Activated B cell treated with CpG ODN at 0.5 μM for 24 hours (primary cell): ENCODE data around the gene EBF3. TPM values are rescaled to one million over a fixed set of nuclear protein-coding genes. Genes with fewer than 3 reads are reported as not detected.

Source experiments
- ATAC-seq: fragments of 200-7000 bp; cut with Tn5 transposase; one replicate; pipeline ENCODE4 v1.10.0; 2021; ENCODE audit warnings: low read depth, mild to moderate bottlenecking, moderate library complexity
- CTCF ChIA-PET: fragments of 350-600 bp; sonication (Branson Sonifier 250); formaldehyde crosslinking; loops from one replicate; lab custom pipeline; 2021; ENCODE audit warnings: antibody characterized with exemption; lab: Charles Lee
- POLR2A ChIA-PET: fragments of 350-600 bp; sonication (Branson Sonifier 250); formaldehyde crosslinking; loops from one replicate; lab custom pipeline; 2021; ENCODE audit warnings: antibody characterized with exemption; lab: Charles Lee
- DNase-seq: peaks from one replicate; pipeline ENCODE4 v3.0.0; 2022
- H3K27ac Mint-ChIP-seq: one replicate; pipeline ENCODE4 v1.8.0; 2020; ENCODE audit warnings: mixed read lengths
- H3K27me3 Mint-ChIP-seq: one replicate; pipeline ENCODE4 v1.8.0; 2021; ENCODE audit warnings: mixed read lengths
- H3K36me3 Mint-ChIP-seq: one replicate; pipeline ENCODE4 v1.8.0; 2021; ENCODE audit warnings: low read depth, mixed read lengths
- H3K4me1 Mint-ChIP-seq: one replicate; pipeline ENCODE4 v1.8.0; 2021; ENCODE audit warnings: mixed read lengths
- H3K4me3 Mint-ChIP-seq: one replicate; pipeline ENCODE4 v1.8.0; 2020; ENCODE audit warnings: mild to moderate bottlenecking, mixed read lengths
- H3K9me3 Mint-ChIP-seq: one replicate; pipeline ENCODE4 v1.8.0; 2020; ENCODE audit warnings: mixed read lengths
- CTCF ChIP-seq: fragments of 200-600 bp; IDR thresholded peaks from one replicate; pipeline ENCODE4 v1.8.0; 2022; ENCODE audit warnings: antibody characterized with exemption, mild to moderate bottlenecking
- intact Hi-C: fragments of 100-400 bp; cut with micrococcal nuclease; formaldehyde crosslinking; loops from one replicate; pipeline ENCODE4 v1.15.1; 2024
- total RNA-seq: library from RNA; stranded (reverse); gene quantifications from 2 replicates; pipeline ENCODE4 v1.2.3, GENCODE V29; 2022

Gene EBF3
- total RNA-seq, 1 donor from 2014 or later: not detected

- ChIA-PET CTCF (no interaction called here), POLR2A (interaction anchor here (0.6 kb wide), 1 partner anchor 651 kb away, joined by 5 read pairs; no protein-coding TSS in a partner anchor)
- Mint-ChIP-seq H3K4me3 (no peak overlapping the region), H3K4me1 (no peaks in the 10 kb centered on the region), H3K36me3 (no peaks in the 10 kb centered on the region), H3K9me3 (no peaks in the 10 kb centered on the region), H3K27ac (no peak overlapping the region), H3K27me3 (no peaks in the 10 kb centered on the region)
- intact Hi-C loops: no loop called here
- ATAC-seq: no peak
- DNase-seq: no peak
- TF ChIP-seq CTCF: no peak
These were observed 85.2 kb downstream of the EBF3 start for GRCh38 chr10:129878835-129879234.

- POLR2A ChIA-PET: interaction anchor here (0.6 kb wide), 1 partner anchor 650 kb away, joined by 5 read pairs; no protein-coding TSS in a partner anchor
- intact Hi-C loops: no loop called here
- Mint-ChIP-seq H3K36me3 (no peaks in the 10 kb centered on the region), H3K4me1 (no peaks in the 10 kb centered on the region), H3K27ac (no peak overlapping the region), H3K4me3 (no peak overlapping the region), H3K9me3 (no peaks in the 10 kb centered on the region), H3K27me3 (no peaks in the 10 kb centered on the region)
- DNase-seq (no peak), ATAC-seq (no peak)
- CTCF ChIA-PET: no interaction called here
- TF ChIP-seq CTCF: no peak
These were observed 86.2 kb downstream of the EBF3 start for GRCh38 chr10:129877773-129878371.

GRCh38 chr10:129876838-129877237, 87.2 kb downstream of the EBF3 start:
- no peaks in the 10 kb centered on the region for H3K36me3 Mint-ChIP-seq
- no peak overlapping the region for H3K4me3 Mint-ChIP-seq
- intact Hi-C loops: no loop called here
- ChIA-PET POLR2A (no interaction called here), CTCF (no interaction called here)
- no peaks in the 10 kb centered on the region for H3K9me3 Mint-ChIP-seq
- DNase-seq: no peak
- H3K27ac Mint-ChIP-seq: no peak overlapping the region
- no peak for ATAC-seq
- TF ChIP-seq CTCF: no peak
- no peaks in the 10 kb centered on the region for H3K4me1 Mint-ChIP-seq
- H3K27me3 Mint-ChIP-seq: no peaks in the 10 kb centered on the region

- intact Hi-C loops: no loop called here
- H3K27me3 Mint-ChIP-seq: no peaks in the 10 kb centered on the region
- no peaks in the 10 kb centered on the region for H3K4me1 Mint-ChIP-seq
- ChIA-PET CTCF (no interaction called here), POLR2A (no interaction called here)
- ATAC-seq (no peak), DNase-seq (no peak)
- TF ChIP-seq CTCF: no peak
- no peaks in the 10 kb centered on the region for H3K9me3 Mint-ChIP-seq
- H3K27ac Mint-ChIP-seq: no peak overlapping the region
- H3K36me3 Mint-ChIP-seq: no peaks in the 10 kb centered on the region
- no peak overlapping the region for H3K4me3 Mint-ChIP-seq
These were observed 87.9 kb downstream of the EBF3 start for GRCh38 chr10:129875993-129876726.

- Mint-ChIP-seq H3K4me1 (no peaks in the 10 kb centered on the region), H3K27ac (no peak overlapping the region), H3K9me3 (no peaks in the 10 kb centered on the region), H3K27me3 (peaks cover 4% of the 10 kb centered on the region), H3K4me3 (no peak overlapping the region), H3K36me3 (no peaks in the 10 kb centered on the region)
- DNase-seq (no peak), ATAC-seq (no peak)
- intact Hi-C loops: no loop called here
- no peak for TF ChIP-seq CTCF
- ChIA-PET CTCF (no interaction called here), POLR2A (no interaction called here)
These were observed 90.7 kb downstream of the EBF3 start for GRCh38 chr10:129873351-129873750.
